ENCODE data around the gene PON2. TPM values are rescaled to one million over a fixed set of nuclear protein-coding genes. Genes with fewer than 3 reads are reported as not detected.

PON2 gene
- total RNA-seq, 1 experiment from 2014 or later: 44.0 TPM

DNA sequence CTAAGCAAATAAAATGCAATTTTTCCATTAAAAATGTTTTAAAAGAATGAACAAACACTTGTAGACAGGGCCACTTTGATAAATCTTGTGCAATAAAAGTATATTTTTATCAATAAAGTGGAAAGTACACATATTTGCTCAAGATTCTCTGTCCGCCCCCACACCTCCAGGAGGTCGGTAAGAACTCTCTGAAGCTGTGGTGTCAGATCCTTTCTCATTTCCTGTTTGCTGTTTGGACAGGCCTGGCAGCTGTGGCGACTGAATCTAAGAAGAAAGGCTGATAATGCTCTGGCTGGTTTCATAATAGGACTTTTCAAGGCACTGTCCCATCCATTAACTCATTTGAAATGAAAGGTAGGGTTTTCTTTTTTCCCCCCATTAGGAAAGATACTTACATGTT, 35.6 kb upstream of the PON2 start:
- BruUV-seq (replicated peaks): no TSS peak
- intact Hi-C loops (cut with micrococcal nuclease): loop anchor here (10.0 kb wide), 1 partner anchor 816 kb away; the partner anchor contains the start of gene SGCE

More for the DNA sequence above, 35.6 kb upstream of the PON2 start:
- peaks cover 12% of the 10 kb centered on the region in 2 experiments; a peak in 3 of 4 replicates for H3K4me1 ChIP-seq (ENCODE audit: control insufficient read depth in 1 of 2, insufficient read depth in 2 of 2, low read length in 2 of 2)
- ChIA-PET CTCF (no interaction called here), RAD21 (ENCODE audit: low non-redundant PET in 1 of 2, low total read pairs in 2 of 2, uncharacterized antibody in 2 of 2, unreplicated experiment in 2 of 2) (no interaction called here), POLR2A (no interaction called here)
- no peaks in the 10 kb centered on the region for H3K27me3 ChIP-seq (ENCODE audit: insufficient read depth, low read length)
- no peaks in the 10 kb centered on the region for H4K20me1 ChIP-seq (ENCODE audit: insufficient read depth)
- no peaks in the 10 kb centered on the region for H3K79me2 ChIP-seq (ENCODE audit: insufficient read depth, low read length)
- ATAC-seq (peak; percentile 74), DNase-seq (ENCODE audit: low read depth, low spot score) (no peak)
- H3K9me3 ChIP-seq (ENCODE audit: control insufficient read depth in 1 of 2, insufficient read depth in 1 of 2, low read depth in 1 of 2, low read length in 2 of 2): no peaks in the 10 kb centered on the region
- H2AFZ ChIP-seq (ENCODE audit: low read depth, low read length, poor library complexity, severe bottlenecking): peak overlapping the region; percentile 28
- H3K4me3 ChIP-seq (replicated peaks in 1 of 2; ENCODE audit: low read depth in 1 of 2, low read length in 2 of 2): 0 out of 4 replicates have a peak overlapping the region, but pooled peaks of 1 of the 2 experiments have one; percentile 7
- no peaks in the 10 kb centered on the region for H3K9me2 ChIP-seq (ENCODE audit: insufficient read depth)
- no peak overlapping the region for H3K9ac ChIP-seq (ENCODE audit: low read length)
- no peaks in the 10 kb centered on the region for H3K36me3 ChIP-seq (ENCODE audit: control insufficient read depth in 1 of 2, insufficient read depth in 2 of 2, low read length in 2 of 2)
- TF ChIP-seq, protein P1, sequence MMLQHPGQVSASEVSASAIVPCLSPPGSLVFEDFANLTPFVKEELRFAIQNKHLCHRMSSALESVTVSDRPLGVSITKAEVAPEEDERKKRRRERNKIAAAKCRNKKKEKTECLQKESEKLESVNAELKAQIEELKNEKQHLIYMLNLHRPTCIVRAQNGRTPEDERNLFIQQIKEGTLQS (IDR thresholded peaks at IDR 0.05): no peak
- TF ChIP-seq EGR1 (IDR thresholded peaks at IDR 0.05; ENCODE audit: low read depth): peak; percentile 87
- no peak for TF ChIP-seq REST (IDR thresholded peaks at IDR 0.05; ENCODE audit: low read depth)
- TF ChIP-seq CEBPB (IDR thresholded peaks at IDR 0.05; ENCODE audit: low read depth): 0 out of 2 replicates have a peak, but pooled peaks have one; percentile 22
- no peak for TF ChIP-seq POLR2A (IDR thresholded peaks at IDR 0.05; ENCODE audit: borderline replicate concordance, extremely low read depth, insufficient read depth, insufficient read length)
- TF ChIP-seq SP1 (IDR thresholded peaks at IDR 0.05; ENCODE audit: low read depth): peak; percentile 15; the same call in 1 of the 2 replicates
- H3K4me2 ChIP-seq (ENCODE audit: low read length): peak overlapping the region; percentile 58
- no peak overlapping the region for H3K27ac ChIP-seq (ENCODE audit: low read depth, low read length)

All from HCT116 (cell line).